OCI-LY3 (cell line): ENCODE results near the gene OR1N1.

Experiments used
- H2AFZ ChIP-seq: fragments of 200-600, 300-600 bp; shearing (Covaris generic); 2 replicates; pipeline ENCODE4 v1.6.0; 2014; ENCODE audit warnings: antibody characterized with exemption, low read depth, low read length
- H3K27ac ChIP-seq: fragments of 200-600, 300-600 bp; sonication (generic); 2 replicates; pipeline ENCODE4 v1.5.1; 2014; ENCODE audit warnings: mild to moderate bottlenecking, low read length, moderate library complexity, mixed read lengths
- H3K27me3 ChIP-seq: fragments of 200-600, 300-600 bp; sonication (generic); 2 replicates; pipeline ENCODE4 v1.6.1; 2014; ENCODE audit warnings: low read depth, low read length, mixed read lengths
- H3K36me3 ChIP-seq: fragments of 200-600, 300-600 bp; sonication (generic); replicated peaks from 2 replicates; pipeline ENCODE3; 2014; ENCODE audit warnings: low read depth, low read length, mixed read lengths
- H3K4me1 ChIP-seq: fragments of 300-600, 200-600 bp; sonication (generic); 2 replicates; pipeline ENCODE4 v1.6.1; 2014; ENCODE audit warnings: low read length, mixed read lengths
- H3K4me2 ChIP-seq: fragments of 200-600, 300-600 bp; sonication (generic); 2 replicates; pipeline ENCODE4 v1.6.1; 2014; ENCODE audit warnings: low read length, mixed read lengths
- H3K4me3 ChIP-seq: fragments of 300-600, 200-600 bp; sonication (generic); 2 replicates; pipeline ENCODE4 v1.5.1; 2014; ENCODE audit warnings: antibody characterized with exemption, mild to moderate bottlenecking, low read length, moderate library complexity
- H3K79me2 ChIP-seq: fragments of 300-600, 200-600 bp; shearing (Covaris generic); 2 replicates; pipeline ENCODE4 v1.6.1; 2014; ENCODE audit warnings: mild to moderate bottlenecking, low read length, mixed read lengths
- H3K9ac ChIP-seq: fragments of 300-600, 200-600 bp; shearing (Covaris generic); 2 replicates; pipeline ENCODE4 v1.6.0; 2014; ENCODE audit warnings: mild to moderate bottlenecking, low read length, moderate library complexity
- H3K9me3 ChIP-seq: fragments of 200-600, 300-600 bp; shearing (Covaris generic); 2 replicates; pipeline ENCODE4 v1.6.1; 2014; ENCODE audit warnings: low read length, mixed read lengths; ENCODE audit not compliant: insufficient read depth
- H4K20me1 ChIP-seq: fragments of 200-600, 300-600 bp; sonication (generic); 2 replicates; pipeline ENCODE4 v1.6.1; 2016; ENCODE audit warnings: low read length, mixed read lengths; ENCODE audit not compliant: insufficient read depth
- EZH2phosphoT487 ChIP-seq: fragments of 200-600 bp; shearing (Covaris generic); IDR thresholded peaks from 2 replicates; pipeline ENCODE4 v1.6.1; 2018; ENCODE audit warnings: antibody characterized with exemption, mixed run types, low read depth
- TF ChIP-seq, protein P1 (sequence below): fragments of 200-600, 300-600 bp; sonication (generic); IDR thresholded peaks from 2 replicates; pipeline ENCODE4 v1.5.1; 2014; ENCODE audit warnings: antibody characterized with exemption, low read length, low read depth

Gene OR1N1

DNA sequence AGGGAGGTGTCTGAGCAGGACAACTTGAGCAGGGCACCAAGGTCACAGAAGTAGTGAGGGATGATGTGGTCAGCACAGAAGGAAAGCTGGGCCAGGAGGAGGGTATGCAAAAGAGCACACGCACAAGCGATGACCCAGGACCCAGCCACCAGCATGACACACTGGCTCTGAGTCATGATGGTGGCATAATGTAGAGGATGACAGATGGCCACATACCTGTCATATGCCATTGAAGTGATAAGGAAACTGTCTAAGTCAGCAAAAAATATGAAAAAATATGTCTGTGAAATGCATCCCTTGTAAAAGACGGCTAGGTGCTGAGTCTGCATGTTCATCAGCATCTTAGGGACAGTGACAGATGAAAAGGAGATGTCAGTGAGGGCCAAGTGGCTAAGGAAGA, 49.7 kb downstream of the OR1N1 start:
- H3K36me3 ChIP-seq: no peaks in the 10 kb centered on the region
- no peaks in the 10 kb centered on the region for H4K20me1 ChIP-seq
- H3K79me2 ChIP-seq: no peaks in the 10 kb centered on the region
- H3K27me3 ChIP-seq: no peaks in the 10 kb centered on the region
- no peak overlapping the region for H3K9ac ChIP-seq
- no peak overlapping the region for H3K4me2 ChIP-seq
- no peak overlapping the region for H3K4me3 ChIP-seq
- TF ChIP-seq EZH2phosphoT487: no peak
- TF ChIP-seq, protein P1, sequence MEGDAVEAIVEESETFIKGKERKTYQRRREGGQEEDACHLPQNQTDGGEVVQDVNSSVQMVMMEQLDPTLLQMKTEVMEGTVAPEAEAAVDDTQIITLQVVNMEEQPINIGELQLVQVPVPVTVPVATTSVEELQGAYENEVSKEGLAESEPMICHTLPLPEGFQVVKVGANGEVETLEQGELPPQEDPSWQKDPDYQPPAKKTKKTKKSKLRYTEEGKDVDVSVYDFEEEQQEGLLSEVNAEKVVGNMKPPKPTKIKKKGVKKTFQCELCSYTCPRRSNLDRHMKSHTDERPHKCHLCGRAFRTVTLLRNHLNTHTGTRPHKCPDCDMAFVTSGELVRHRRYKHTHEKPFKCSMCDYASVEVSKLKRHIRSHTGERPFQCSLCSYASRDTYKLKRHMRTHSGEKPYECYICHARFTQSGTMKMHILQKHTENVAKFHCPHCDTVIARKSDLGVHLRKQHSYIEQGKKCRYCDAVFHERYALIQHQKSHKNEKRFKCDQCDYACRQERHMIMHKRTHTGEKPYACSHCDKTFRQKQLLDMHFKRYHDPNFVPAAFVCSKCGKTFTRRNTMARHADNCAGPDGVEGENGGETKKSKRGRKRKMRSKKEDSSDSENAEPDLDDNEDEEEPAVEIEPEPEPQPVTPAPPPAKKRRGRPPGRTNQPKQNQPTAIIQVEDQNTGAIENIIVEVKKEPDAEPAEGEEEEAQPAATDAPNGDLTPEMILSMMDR: no peak
- no peaks in the 10 kb centered on the region for H3K9me3 ChIP-seq
- no peak overlapping the region for H2AFZ ChIP-seq
- H3K27ac ChIP-seq: no peak overlapping the region
- H3K4me1 ChIP-seq: no peaks in the 10 kb centered on the region
